Middle frontal gyrus (tissue), 1 donor: ENCODE data around the gene PSMB5.

Experiments
- DNase-seq: peaks from one replicate; pipeline ENCODE4 v3.0.0-alpha.2; 2015; ENCODE audit warnings: low spot score; ENCODE audit errors: extremely low spot score

PSMB5 gene

DNA sequence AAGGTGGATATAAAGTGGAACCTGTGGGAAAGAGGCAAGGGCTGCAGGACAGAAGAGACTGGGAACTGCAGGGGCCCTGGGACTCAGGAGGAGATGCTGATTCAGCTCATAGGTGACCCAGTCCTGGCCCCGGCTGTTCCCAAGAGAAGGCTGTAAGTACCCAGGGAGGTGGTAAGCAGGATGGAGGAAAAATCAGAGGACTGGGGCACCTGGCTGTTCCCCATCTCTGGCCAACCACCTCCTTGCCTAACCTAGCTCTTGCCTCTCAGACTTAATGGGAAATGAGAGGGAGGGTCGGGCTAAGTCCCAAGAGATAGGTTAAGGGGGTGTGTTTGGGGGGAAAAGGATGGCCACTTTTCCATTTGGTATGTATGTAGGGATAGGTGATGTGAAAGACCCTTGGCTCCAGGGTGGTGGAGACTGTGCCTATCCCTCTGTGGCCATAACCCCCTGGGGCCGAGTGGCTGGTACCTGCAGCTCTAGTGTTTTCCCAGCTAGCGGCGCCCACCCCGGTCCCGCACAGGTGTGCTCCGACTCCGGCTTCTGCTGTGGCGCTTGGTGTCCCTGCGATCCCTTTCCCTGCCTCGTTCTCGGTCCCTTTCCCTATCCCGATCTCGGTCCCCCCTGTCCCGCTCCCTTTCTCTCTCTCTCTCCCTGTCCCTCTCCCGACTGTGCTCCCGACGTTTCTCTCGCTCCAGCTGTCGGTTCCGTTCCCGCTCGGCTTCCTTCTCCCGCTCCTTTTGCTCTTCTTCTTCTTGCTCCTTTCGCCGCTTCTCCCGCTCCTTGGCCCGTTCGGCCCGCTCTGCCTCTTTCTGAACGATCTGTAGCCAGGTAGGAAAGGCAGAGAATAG, 24.2 kb upstream of the PSMB5 start:
- no peak for DNase-seq

DNA sequence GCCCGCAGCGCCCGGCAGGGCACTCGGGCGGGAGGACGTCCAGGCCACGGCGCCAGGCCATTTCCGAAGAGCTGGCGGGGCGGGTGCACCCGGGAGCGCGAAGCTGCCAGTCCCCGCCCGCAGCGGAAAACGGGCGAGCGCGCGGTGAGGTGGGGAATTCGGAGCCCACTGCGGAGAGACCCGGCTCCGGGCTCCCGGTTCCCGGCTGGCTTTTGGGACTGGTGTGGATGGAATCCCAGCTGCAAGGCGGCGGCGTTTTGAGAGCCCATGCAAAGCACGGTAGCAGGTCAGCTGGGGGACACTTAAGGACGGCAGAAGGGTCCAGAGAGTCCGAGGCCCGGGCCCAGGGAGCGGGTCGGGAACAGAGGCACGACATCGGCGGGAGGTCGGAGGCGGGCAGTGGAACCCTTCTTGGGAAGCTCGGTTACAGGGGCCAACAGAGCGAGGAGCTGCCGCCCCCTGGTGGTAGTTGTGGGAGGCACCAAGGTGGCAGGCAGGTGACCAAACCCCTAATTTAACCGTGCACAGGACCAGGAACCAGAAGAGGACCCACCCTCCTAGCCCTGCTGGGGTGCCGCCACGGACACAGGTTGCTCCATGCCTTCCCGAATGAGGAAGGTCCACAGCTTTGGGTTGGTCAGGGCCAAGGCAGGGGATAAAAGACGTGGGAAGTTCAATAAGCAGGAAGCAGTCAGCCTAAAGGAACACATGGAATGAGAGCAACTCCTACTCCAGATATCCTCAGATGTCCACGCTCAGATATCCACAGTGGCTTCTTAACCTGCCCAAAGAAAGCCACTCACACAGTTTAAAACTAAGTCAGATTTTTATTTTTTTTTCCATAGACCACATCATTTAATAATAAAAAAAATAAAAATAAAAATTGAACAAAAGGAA, 23.3 kb upstream of the PSMB5 start:
- peak; percentile 77 for DNase-seq

DNA sequence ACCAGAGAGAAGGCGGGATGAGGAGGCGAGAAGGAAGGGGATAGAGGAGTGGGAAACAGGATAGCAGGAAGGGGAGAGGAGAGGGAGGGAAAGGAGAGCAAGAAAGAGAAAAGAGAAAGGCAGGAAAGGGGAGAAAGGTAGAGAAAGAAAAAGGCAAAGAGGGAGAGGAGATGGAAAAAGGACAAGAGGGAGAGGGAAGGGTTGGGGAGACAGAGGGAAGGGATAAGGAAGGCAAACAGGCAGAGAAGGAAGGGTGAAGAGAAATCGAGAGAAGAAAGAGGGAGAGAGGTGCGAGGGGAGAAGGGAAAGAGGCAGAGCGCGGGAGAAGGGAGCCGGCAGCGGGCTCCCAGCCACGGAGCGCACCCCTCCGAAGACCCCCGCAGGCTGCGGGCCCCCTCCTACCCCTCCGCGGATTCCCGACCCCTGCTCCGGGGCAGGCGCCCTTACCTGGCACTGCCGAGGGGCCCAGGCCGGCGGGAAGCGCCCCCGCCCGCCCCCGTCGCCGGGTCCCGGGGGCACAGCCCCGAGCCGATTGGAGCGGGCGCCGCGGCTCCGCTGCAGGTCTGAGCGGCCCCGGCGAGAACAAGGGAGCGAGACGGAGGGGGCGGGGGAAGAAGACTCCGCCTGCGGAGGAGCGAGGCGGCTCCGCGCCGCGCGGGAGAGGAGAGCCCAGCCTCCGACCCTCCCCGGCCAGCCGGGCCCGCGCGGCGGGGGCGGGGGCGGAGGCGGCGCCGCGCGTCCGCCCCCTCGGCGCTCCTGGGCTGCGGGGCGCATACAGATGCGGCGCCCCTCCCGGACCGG, 22.5 kb upstream of the PSMB5 start, which contains the start of gene CDH24:
Gene CDH24 (minus strand): TSS at position 565 of the 801 bp plus-strand sequence. CDS start 1,787 bp downstream, outside the sequence.
- no peak for DNase-seq

GRCh38 chr14:23056145-23056955, 21.6 kb upstream of the PSMB5 start:
- DNase-seq, result no peak

DNA sequence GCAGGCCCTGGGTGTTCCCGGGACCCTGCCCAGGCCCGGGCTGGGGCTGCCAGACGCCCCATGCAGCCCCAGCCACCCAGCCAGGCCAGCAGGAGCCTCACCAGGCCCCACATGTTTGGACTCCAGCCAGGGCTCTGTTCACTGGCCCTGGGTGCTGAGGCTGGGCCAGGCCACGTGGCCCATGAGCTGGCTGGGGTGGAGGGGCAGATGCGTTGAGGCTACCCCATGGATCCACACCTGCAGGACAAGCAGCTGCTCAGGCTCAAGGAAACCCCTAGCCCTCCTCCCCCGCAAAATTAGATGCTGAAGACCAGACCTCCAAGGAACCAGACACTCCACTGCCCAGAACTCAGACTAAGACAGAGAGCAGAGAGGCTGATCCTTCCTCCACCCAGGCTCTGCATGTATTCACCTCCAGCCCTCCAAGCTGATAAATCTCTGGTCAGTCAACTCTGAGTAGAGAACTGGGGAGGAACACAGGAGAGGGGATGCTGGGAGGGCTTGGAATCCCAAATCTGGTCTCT, 21.0 kb upstream of the PSMB5 start:
- no peak for DNase-seq

DNA sequence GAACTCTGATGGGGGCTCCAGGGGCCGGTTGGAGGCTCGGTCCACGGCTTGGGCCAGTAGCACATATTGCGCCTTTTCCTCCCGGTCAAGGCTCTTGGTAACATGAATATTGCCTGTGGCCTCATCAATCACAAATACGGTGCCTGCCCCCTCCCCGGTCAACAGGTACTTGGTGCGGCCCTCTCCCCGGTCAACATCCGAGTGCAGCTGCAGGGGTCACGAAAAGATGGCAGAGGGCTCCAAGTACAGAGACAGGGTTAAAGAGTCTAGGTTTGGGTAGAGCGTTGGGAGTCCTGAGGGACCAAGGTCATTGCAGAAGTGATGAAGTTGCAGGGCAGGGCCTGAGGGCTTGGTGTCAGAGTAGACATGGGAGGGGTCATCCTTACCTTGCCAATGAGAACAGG, 20.4 kb upstream of the PSMB5 start:
- DNase-seq, result no peak

GRCh38 chr14:23054000-23054811, 19.5 kb upstream of the PSMB5 start:
- no peak for DNase-seq

- no peak for DNase-seq
Measured at GRCh38 chr14:23053426-23053825, 18.7 kb upstream of the PSMB5 start.

- DNase-seq, result no peak
Measured at GRCh38 chr14:23052671-23053070, 18.0 kb upstream of the PSMB5 start.

DNA sequence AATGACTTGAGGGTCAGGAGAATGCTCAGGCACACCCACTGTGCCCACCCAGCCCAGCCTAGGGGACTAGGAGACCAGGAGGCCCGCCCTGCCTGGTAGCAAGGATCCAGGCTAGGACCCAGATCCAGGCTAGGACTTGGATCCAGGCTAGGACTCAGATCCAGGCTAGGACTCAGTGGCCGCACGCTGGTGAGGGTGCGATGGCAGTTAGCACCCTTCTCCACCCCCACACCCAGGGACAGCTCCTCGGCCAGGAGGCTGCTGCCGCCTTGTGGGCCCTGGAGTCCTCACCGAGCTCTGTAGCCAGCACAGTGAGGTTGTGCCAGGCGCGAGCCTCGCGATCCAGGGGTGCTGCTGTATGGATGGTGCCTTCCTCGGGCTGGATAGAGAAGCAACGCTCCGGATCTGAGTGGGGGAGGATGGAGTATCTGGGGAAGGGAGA, 17.5 kb upstream of the PSMB5 start:
- DNase-seq, result no peak

- DNase-seq, result no peak
Measured at GRCh38 chr14:23051141-23052057, 16.7 kb upstream of the PSMB5 start.

- no peak for DNase-seq
Measured at GRCh38 chr14:23049011-23049410, 14.3 kb upstream of the PSMB5 start.

DNA sequence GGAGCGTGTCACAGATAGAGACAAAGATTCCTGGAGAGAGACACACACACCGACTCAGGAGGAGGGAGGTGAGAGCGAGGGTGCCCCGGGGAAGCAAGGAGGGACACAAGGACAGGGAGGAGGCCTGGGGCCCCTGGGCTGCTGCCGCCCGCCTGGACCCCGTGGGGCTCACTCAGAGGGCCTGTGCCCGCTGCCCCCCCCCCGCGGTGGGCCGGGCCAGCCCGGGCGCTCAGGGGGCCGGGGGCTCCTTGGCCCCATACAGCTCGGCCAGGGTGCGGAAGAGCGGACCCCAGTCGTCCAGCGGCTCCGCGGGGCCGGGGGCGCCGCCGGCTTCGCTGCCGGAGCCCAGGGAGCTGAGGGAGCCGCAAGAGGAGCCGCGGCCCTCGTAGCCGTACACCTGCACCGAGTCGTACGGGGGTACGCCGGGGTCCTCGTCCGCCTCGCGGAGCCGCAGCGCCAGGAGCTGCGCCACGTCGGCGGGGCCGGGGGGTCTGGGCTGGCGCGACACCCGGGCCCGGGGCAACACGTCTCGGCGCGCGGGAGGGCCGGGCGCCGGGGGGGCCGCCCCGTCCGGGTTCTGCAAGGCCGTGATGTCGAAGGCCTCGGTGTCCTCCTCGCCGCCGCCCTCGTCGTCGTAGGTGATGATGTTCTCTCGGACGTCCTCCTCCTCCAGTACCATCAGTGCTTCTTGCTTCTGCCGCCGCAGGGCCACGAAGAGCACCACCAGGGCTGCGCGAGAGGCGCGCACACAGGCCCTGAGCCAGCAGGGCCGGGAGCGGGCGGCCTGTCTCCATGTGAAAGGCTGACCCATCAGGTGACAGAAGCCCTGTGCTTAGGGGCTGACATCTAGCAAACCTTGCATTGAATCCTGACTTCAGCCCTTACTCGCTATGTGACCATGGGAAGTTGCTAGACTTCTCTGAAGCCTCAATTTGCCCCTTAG, 13.3 kb upstream of the PSMB5 start:
- no peak for DNase-seq

GRCh38 chr14:23047034-23047634, 12.4 kb upstream of the PSMB5 start:
- DNase-seq, result no peak

DNA sequence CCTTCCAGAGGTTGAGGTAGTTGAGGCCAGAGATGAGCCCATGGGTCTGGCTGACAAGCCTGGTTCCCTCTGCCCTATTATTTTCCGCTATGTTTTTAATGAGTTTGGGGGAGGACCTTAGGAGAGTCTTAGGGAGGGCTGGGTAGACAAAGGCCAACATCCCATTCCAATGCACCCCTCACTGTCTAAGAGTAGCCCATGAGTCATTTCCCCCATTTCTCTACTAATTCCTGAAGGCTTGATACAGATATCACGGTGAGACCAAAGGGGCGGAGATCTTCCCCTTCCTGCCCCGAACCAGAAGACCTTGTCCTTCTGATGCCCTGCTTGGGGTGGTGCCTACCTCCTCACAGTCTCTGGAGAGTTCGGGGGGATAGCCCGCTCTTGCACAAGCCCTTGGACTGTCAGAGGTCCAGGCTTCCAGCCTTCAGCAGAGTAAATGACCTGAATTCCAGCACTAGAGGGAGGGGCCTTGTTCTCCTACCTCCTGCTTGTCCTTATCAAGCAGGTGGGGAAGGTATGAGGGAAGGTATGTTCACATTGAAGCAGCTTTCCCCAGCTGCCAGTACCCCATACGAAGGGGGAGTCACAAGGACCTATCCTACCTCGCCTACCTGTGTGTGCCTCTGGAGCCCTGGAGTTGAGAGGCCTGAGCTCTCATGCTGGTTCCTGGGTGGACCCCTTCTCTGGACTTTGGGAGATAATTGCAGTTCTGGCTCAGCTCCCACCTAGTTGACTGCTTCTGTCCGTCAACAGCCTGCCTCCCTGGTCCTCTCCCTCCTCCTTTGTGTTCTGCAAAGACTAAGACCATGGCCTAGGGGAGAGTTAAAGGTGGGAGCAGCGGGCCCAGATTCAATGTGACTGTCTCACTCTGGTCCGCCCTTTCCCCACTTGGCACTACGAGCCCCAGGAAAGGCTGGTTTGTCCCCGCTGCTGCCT, 11.0 kb upstream of the PSMB5 start:
- no peak for DNase-seq

GRCh38 chr14:23044840-23045239, 10.1 kb upstream of the PSMB5 start:
- DNase-seq, result no peak
